ENCODE results near the gene ROR2.
A peak's percentile ranks its signal among the peaks of the same experiment; 100 is the strongest.
"Not testable (repeated sequence)": the region's sequence is repeated elsewhere in the genome, so short reads cannot be mapped to it uniquely, and the experiment has no call there.

Gene ROR2

GRCh38 chr9:91814201-91814600 lies 135.8 kb downstream of the ROR2 start:
- no peak for DNase-seq

GRCh38 chr9:91813176-91813795 lies 136.7 kb downstream of the ROR2 start:
- DNase-seq: no peak

GRCh38 chr9:91812191-91812590 lies 137.8 kb downstream of the ROR2 start:
- no peak for DNase-seq

GRCh38 chr9:91811024-91811909 lies 138.8 kb downstream of the ROR2 start:
- no peak for DNase-seq

GRCh38 chr9:91810286-91810905 lies 139.6 kb downstream of the ROR2 start:
- no peak for DNase-seq

GRCh38 chr9:91809581-91810285 lies 140.3 kb downstream of the ROR2 start:
- DNase-seq: no peak

- DNase-seq: no peak
Measured at GRCh38 chr9:91807643-91808246, 142.3 kb downstream of the ROR2 start.

- no peak for DNase-seq
Measured at GRCh38 chr9:91805031-91805430, 145.0 kb downstream of the ROR2 start.

- DNase-seq: no peak
Measured at GRCh38 chr9:91803970-91804752, 145.9 kb downstream of the ROR2 start.

GRCh38 chr9:91803151-91803940 lies 146.7 kb downstream of the ROR2 start:
- DNase-seq: no peak

GRCh38 chr9:91802391-91802790 lies 147.6 kb downstream of the ROR2 start:
- no peak for DNase-seq

GRCh38 chr9:91800473-91801030 lies 149.5 kb downstream of the ROR2 start:
- DNase-seq: no peak

GRCh38 chr9:91799113-91799744 lies 150.8 kb downstream of the ROR2 start:
- no peak for DNase-seq

GRCh38 chr9:91798273-91799112 lies 151.5 kb downstream of the ROR2 start:
- not testable (repeated sequence) for DNase-seq

GRCh38 chr9:91797517-91797916 lies 152.5 kb downstream of the ROR2 start:
- not testable (repeated sequence) for DNase-seq

GRCh38 chr9:91796516-91796915 lies 153.5 kb downstream of the ROR2 start:
- not testable (repeated sequence) for DNase-seq

GRCh38 chr9:91795598-91796241 lies 154.3 kb downstream of the ROR2 start:
- DNase-seq: peak; percentile 98

- DNase-seq: not testable (repeated sequence)
Measured at GRCh38 chr9:91793371-91793770, 156.7 kb downstream of the ROR2 start.

GRCh38 chr9:91790917-91791316 lies 159.1 kb downstream of the ROR2 start:
- no peak for DNase-seq
